Measurements from ENCODE around the gene MYOC.
"Not testable (repeated sequence)": the region's sequence is repeated elsewhere in the genome, so short reads cannot be mapped to it uniquely, and the experiment has no call there.

MYOC gene

DNA sequence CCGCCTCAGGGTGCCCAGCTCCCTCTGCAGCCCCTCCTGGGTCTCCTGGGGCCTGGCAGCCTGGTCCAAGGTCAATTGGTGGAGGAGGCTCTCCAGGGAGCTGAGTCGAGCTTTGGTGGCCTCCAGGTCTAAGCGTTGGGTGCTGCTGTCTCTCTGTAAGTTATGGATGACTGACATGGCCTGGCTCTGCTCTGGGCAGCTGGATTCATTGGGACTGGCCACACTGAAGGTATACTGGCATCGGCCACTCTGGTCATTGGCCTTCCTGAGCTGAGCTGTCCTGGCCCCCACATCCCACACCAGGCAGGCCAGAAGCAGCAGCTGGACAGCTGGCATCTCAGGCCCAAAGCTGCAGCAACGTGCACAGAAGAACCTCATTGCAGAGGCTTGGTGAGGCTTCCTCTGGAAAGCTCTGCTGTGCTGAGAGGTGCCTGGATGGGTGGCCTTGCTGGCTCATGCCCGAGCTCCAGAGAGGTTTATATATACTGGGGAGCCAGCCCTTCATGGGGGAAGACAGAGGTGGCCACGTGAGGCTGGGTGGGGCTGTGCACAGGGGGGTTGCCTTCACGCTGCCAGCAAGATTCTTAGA, at the start of gene MYOC:
MYOC (minus strand) TSS at position 455 of the 589 bp plus-strand sequence; CDS start at position 378, 77 bp downstream.
- DNase-seq (ENCODE audit: low read depth, low spot score), result no peak

GRCh38 chr1:171699531-171699930, 47.0 kb upstream of the MYOC start:
- DNase-seq (ENCODE audit: low read depth, low spot score), result no peak

DNA sequence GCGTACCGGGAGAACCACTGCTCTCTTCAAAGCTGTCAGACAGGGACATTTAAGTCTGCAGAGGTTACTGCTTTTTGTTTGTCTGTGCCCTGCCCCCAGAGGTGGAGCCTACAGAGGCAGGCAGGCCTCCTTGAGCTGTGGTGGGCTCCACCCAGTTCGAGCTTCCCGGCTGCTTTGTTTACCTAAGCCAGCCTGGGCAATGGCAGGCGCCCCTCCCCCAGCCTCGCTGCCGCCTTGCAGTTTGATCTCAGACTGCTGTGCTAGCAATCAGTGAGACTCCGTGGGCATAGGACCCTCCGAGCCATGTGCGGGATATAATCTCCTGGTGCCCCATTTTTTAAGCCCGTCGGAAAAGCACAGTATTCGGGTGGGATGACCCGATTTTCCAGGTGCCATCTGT, 43.3 kb upstream of the MYOC start:
- DNase-seq (ENCODE audit: low read depth, low spot score), result not testable (repeated sequence)

DNA sequence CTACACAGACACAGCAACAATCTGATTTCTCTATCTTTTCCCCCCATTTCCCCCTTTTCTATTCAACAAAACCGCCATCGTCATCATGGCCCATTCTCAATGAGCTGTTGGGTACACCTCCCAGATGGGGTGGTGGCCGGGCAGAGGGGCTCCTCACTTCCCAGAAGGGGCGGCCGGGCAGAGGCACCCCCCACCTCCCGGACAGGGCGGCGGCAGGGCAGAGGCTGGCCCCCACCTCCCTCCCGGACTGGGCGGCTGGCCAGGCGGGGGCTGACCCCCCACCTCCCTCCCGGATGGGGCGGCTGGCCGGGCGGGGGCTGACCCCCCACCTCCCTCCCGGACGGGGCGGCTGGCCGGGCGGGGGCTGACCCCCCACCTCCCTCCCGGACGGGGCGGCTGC, 41.1 kb upstream of the MYOC start:
- not testable (repeated sequence) for DNase-seq (ENCODE audit: low read depth, low spot score)

DNA sequence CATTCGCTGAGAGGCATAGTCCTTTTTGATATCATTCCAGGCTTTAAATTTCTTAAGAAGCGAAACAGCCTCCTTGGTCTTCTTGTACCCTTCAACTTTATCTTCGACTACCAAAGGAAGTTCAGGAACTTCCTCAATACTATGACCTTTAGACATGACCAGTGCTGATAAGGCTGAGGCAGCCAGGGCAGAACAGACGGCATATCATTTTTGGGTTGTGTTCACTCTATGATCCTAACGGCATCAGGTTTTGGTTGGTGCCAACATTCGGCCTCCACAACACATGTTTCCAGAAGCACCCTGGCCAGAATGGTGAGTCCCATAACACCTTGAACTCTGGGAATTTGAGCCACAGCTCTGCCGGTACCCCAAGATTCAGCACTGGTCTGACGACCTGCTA, 31.4 kb upstream of the MYOC start:
- DNase-seq (ENCODE audit: low read depth, low spot score), result no peak

DNA sequence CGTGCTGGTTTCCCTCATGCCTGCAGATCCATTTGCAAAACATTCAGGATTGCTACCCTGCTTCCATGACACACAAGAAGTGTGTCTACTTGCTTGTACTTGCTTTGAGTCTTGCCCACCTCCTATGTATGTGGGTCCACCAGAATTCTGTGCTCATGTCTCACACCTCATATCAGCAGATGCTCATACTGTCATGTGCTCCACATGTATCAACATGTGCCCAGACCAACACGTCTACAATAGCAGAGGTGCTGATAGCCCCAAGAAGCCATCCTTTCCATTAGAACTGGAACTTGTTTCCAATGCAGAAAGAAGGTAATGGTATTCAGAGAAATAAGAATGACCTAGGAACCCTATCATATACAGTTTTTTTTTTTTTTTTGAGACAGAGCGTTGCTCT, 27.9 kb upstream of the MYOC start:
- DNase-seq (ENCODE audit: low read depth, low spot score), result no peak

- DNase-seq (ENCODE audit: low read depth, low spot score), result no peak
Observed at GRCh38 chr1:171676823-171677222, 24.3 kb upstream of the MYOC start.

GRCh38 chr1:171674431-171675405, 22.2 kb upstream of the MYOC start:
- no peak for DNase-seq (ENCODE audit: low read depth, low spot score)

DNA sequence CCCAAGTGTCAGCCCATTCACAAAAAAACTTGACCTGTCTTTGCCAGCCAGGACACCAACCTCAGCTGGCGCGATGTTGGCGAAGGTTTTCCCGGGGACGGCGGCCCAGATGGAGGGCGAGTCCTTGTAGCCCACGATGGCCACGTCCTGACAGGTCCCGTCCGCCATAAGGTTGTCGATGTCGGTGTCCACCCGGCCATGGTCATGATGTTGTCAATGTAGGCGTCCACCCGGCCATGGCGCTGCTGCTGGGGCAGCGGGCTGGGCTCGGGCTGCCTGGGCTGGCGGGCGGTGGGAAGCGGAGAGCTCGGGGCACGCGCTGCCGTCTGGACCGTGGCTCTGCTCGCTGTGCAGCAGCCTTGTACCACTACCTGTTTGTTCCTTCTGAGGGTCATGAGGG, 18.3 kb upstream of the MYOC start:
- DNase-seq (ENCODE audit: low read depth, low spot score), result no peak

GRCh38 chr1:171668372-171668771, 15.9 kb upstream of the MYOC start:
- DNase-seq (ENCODE audit: low read depth, low spot score), result no peak

GRCh38 chr1:171666114-171666769, 13.8 kb upstream of the MYOC start:
- DNase-seq (ENCODE audit: low read depth, low spot score), result no peak

- DNase-seq (ENCODE audit: low read depth, low spot score), result no peak
Observed at GRCh38 chr1:171664976-171665375, 12.5 kb upstream of the MYOC start.

DNA sequence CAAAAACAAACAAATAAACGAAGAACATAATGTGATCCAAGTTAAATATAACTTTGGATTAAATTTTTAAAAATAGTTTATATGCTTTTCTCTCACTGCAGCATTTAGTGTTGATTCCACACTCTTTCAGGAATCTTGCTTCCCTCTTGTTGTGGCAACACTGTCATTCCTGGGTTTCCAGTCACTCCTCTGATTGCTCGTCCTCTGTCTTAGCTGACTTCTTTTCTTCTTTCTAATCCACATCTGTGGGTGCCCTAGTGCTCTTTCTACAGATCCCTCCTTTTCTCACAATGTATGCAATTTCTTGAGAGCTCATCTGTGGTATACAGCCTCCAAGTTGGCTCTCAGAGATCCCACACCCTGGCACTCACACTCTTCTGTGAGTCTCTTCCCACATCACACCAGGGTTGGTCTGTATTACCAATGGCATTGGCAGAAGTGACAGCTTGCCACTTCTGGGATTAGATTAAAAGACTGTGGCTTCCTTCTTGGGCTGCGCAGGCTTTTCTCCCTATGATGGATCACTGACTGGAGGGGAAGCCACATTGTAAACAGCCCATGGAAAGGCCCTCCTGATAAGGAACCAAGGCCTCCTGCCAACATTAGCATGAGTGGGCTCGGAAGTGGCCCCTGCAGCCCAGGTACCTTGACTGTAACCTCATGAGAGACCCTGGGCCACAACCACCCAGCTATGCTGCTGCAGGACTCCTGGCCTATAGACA, 11.5 kb upstream of the MYOC start:
- DNase-seq (ENCODE audit: low read depth, low spot score), result no peak

DNA sequence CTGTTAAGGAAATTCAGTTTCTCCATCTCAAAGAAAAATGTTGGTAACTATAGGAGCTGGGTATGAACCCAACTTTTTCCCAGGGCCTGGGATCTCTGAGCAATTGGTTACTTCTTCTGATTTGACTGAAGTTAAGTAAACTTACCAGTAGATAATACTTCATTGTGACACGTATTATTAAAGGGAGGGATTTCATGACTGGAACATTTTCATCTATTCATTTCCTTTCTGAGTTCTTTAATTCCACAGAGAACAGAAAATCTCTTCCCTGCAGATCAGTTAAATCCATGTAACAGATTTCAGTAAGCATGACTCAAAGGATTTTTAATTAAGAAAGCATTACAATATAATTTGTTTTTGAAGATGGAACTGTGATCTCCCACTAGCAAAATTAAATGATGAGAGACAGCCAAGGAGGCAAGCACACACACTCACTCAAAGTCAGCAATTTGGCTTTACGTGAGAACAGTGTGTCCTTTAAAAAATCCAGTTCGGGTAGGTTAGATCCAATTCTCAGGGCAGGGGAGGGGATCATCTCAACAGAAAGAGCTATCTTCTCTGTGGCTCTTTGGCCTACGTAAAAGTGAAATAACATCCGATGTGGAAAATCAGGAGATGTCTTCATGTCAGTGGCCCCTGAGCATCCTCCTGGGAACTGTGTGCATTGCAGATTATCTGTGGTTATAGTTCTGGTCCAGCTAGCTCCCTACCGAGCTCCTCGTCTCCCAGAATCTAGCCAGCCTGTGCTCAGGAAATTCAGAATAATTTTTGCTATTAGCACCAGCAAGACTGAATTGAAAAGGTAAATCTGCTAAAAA, 10.8 kb upstream of the MYOC start:
- no peak for DNase-seq (ENCODE audit: low read depth, low spot score)

DNA sequence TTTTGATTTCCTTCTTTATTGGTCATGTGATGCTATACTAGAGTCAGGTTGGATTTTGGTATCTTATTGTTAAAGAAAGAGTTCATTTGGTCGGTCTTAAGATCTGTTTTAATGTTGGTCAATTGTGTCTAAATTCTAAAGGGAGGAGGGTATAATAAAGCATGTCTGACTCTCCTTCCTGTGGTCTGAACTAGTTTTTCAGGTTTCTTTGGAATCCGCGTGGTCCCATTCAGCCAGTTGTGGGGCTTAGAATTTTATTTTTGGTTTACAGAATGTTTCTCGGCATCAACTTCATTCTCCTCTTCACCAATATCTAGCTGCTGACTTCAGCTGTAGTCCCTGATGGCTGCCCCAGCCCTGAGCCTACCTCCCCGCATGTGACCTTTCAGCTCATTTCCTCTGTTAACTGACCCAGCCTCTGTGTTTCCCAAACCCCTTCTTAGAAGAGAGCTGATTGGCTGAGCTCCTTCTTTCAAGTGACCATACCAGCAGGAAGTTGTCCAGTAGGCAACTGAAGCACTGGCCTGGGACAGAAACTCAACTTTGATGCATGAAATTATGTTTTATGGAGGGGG, 8.7 kb upstream of the MYOC start:
- DNase-seq (ENCODE audit: low read depth, low spot score), result no peak

DNA sequence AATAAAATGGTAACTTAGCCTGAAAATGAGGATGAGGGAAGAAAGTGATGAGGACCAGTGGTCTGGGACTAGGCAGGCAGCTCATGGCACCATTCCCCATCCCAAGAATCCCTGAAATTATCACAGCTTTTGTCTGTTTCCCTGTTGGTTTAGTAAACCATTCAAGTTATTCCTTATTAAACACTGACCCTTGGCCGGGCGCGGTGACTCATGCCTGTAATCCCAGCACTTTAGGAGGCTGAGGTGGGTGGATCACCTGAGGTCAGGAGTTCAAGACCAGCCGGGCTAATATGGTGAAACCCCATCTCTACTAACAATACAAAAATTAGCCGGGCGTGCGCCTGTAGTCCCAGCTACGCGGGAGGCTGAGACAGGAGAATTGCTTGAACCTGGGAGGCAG, 3.7 kb upstream of the MYOC start:
- not testable (repeated sequence) for DNase-seq (ENCODE audit: low read depth, low spot score)

DNA sequence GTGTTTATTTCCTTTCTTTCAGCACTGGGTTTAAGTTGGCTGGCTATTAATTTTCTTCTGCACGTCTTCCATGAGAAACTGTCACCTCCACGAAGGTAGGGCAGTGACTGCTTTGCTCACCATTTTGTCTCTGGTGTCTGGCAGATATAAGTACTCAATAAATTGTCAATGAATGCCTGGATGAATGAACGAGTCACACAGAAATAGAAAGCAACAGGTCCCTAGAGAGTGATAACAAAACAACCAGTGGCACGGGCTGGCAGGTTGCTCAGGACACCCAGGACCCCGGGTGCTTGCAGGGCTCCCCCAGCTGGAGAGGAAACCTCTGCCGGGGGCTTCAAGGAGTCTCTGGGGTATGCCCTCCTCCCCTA, 3.2 kb upstream of the MYOC start:
- no peak for DNase-seq (ENCODE audit: low read depth, low spot score)

DNA sequence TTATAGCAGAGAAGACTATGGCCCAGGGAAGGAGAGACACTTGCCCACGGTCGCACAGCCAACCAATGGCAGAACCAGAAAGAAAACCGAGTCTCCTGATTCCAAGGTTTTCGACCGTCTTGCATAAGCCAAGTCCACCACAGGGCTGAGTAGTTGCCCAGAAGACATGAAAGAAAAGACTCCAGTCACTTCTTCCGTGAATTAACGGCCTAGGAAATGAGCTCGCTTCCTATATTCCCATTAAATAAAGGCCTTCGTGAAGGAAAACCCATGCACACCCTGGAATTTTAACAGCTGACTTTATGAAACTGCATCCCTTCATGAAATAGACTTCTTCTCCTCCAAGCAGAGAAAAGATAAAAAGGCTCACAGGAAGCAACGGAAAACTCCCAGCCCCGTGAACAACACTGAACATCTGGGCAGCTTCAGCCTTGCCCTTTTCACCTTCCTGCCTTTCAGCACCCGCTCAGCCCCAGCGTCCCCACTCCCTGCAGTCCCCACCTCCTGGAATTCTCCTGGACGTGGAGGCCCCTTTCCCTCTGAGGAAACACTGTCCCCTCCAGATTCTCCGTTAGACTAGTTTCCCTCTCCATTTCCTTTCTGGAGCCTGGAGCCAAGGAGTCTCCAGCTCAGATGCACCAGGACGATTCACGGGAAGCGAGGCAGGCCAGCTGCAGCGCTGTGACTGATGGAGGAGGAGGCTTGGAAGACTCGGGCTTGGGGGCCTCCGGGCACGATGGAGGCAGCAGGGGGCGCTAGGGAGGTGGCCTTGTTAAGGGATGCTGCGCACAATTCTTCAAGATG, 2.7 kb upstream of the MYOC start:
- peak; percentile 23 for DNase-seq (ENCODE audit: low read depth, low spot score)

DNA sequence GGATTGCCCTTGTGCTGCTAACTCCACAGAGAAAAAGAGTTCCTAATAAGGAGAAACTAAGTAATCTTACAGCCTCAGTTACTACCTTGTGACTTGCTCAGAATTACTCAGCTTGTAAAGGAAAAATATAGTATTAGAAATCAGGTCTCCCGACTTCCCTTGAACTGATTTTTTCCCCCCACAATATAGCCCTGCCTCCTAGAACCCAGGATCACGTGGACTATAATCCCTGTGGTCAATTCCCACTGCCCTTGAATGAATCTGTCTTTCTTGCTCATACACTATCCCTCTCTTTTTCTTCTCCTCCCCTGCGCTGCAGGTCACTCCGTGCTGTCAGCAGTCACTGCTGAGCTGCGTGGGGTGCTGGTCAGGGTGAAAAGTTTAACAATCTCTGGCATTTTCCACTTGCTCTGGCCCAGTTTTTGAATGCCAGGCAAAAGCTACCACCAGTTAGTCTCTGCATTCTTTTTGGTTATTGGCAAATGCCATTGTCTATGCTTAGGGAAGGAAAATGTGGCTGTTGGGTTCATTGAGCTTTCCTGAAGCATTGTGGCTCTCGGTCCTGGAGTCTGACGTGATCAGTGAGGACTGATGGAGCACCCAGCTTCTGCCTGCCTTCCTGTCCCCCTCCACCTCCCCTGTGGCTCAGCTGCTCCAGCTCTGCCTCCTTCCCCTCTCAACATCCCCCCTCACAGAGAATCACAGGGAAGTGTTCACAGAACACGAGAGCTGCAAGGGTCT, 1.9 kb upstream of the MYOC start:
- no peak for DNase-seq (ENCODE audit: low read depth, low spot score)

Measured in smooth muscle cell of the brain vasculature (primary cell).